G401.6 (cell line): Measurements from ENCODE around the gene RGL1.

ENCODE experiments used
- FAIRE-seq: peaks from 2 replicates; lab custom pipeline; 2012; peaks lifted over from hg19 to GRCh38; lab: Jason Lieb, UNC

The RGL1 gene

DNA sequence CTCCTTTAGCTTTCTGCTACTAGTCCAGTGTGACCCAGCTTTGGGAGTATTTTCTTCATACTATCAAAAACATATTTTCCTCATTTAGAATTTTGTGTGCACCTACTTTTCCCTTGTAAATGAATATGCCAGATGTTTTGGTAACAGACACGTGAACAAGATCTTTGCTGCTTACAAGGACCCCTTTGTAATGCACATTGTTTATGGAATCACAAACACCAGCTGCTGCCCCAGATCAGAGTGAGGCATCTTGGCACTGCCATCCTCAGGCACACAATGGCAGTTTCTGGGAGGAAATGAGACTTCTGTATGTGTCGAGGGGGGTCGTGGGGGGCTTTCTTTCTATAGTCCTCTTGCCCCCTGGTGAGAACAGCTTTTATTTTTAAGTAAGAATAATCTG is 115.7 kb downstream of the RGL1 start:
- FAIRE-seq, result no peak

DNA sequence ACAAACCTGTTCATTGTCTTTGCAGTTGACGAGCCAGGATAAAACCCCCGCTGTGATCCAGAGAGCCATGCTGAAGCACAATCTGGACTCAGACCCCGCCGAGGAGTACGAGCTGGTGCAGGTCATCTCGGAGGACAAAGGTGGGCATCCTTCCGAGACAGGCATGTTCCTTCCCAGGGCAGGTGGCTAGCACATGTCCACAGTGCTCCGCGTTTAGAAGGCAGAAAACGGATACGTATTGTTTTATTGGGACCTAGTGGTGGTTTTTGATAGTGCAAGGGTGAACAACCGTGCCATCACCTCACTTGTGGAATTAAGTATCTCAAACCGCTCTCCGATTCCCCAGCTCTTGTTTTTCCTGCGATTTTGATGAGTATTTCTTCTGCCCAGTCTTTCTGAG is 117.3 kb downstream of the RGL1 start:
- no peak for FAIRE-seq

DNA sequence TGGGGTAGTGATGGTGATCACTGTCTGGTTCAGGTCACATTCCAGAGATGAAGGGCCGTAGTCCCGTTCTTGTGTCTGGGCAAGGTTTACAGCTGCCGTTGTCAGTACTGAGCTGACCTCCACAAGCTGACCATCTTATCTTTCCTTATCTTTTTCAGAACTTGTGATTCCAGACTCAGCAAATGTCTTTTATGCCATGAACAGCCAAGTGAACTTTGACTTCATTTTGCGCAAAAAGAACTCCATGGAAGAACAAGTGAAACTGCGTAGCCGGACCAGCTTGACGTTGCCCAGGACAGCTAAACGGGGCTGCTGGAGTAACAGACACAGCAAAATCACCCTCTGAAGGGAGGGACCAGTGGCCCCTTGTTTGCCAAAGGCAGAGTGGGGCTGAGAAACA is 121.0 kb downstream of the RGL1 start:
- FAIRE-seq, result no peak

DNA sequence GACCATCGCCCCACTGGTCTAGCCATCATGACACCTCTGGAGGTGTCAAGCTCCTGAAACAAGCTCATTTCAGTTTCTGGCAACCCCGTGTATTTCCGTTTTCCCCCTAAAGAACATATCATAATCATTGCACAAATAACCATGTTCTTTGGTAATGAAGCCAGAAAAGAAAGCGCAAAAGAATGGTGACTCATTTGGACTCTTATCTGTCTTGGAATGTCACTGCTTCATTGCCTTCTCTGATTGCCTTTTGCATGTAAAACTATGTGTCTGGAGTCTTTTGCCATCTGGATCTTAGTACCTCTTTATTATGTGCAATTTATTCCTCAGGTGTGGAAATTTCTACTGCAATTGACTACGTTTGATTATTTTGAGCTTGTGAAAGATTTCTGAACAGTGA is 122.1 kb downstream of the RGL1 start:
- no peak for FAIRE-seq

DNA sequence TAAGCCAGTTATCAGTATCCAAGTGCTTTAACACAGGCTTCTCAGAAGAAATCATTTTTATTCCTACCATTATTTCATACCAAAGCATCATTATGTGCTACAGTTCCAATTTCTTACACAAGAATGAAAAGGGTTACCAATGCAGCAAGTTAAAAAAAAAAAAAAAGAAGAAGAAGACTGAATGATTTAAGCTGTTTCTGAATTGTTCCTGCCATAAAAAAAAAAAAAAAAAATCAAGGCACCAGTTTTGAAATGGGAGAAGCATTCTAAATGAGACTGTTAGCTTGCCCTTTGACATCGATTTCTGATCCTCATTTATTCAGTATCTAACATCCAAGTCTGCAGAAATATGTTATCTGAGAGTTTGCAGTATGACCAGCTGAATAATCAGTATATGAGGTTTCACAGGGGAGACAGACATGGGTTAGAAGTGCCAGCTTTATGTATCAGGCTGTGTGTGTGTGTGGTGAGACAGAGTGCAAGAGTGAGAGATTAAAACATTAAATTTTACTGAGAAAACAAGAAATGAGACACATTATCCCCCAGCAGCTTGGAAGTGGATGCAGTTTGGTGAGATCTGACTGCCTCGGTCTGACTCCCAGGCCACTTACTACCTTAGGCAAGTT is 126.8 kb downstream of the RGL1 start:
- FAIRE-seq, result no peak

DNA sequence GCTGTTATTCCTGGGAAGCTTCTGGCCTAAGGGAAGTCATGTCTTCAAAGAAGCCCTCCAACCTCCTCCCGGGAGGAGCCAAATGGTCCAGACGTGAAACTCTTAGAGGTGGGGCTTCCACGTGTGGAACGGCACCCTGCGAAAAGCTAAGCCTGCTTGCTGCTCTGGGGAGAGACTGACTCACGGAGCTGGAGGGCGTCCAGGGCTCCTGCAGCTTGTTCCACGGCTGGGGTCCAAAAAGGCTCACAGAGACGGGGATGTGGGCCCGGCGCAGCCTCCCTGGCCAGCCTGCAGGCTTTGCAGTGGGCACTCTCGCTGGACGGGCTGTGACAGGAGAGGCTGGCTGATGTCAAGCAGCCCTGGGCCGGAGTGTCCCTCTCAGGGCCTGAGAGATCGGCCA is 127.5 kb downstream of the RGL1 start:
- no peak for FAIRE-seq

DNA sequence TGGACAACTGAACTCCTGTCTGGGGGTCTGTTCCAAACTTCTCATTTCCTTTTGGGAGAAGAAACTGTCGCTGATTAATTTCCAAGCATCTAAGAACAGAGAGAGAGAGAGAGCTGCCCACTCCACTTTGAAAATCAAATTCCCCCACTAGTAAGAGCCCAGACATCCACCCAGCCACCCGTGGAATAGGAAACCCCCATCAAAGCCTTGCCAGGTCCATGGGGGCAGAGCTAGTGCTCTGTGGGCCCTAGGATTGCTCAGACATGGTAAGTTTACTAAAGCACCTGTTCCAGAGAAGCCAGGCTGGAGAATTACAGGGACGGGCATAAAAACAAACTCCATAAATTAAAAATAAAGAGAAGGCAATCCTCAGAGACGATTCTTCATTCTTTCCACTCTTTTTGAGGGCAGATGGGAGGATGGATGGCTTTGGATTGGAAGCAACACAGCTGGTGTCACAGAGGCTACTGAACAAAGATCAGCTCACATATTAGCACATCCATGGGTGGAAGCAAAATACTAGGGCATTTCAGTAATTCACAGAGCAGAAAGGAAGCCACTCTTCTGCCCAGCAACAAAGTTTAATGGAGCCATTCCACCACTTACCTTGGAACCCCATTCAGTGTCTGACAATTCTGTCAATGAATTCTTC is 128.7 kb downstream of the RGL1 start:
- FAIRE-seq, result no peak

DNA sequence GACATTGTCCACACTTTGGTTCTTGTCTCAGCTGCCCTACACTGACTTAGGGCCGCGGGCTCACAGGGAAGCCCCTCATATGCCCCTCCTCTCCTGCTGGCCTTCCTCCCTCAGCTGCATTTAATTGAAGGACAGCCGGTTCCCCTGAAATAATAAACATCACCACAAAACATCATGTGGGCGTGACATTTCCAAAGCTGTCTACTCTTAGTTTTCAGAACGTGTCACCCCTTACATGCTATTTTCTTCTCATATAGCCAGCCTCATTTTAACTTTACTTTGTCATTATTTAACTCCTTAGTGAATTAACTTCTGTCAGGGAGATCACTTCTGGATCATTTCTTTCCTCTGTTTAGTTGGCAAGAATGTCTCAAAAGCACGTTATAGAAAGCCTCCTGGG is 129.4 kb downstream of the RGL1 start:
- no peak for FAIRE-seq

DNA sequence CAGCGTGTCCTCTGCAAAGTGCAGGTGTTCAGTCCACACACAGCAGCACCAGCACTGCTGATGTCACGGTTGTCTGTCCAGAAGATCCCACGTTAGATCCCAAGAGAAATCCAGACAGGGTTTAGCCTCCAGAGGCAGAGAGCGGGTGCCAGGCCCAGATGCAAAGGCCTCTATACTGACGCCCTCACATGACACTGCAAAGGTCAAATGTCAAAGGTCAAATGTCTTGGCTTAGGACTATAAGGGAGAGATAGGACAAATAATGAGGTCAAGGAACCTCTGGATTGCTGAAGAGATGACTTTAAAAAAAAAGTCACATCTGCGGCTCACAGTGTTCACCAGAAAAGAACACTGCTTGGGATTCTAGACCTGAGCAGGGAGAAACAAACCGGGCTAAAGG is 131.1 kb downstream of the RGL1 start:
- no peak for FAIRE-seq

DNA sequence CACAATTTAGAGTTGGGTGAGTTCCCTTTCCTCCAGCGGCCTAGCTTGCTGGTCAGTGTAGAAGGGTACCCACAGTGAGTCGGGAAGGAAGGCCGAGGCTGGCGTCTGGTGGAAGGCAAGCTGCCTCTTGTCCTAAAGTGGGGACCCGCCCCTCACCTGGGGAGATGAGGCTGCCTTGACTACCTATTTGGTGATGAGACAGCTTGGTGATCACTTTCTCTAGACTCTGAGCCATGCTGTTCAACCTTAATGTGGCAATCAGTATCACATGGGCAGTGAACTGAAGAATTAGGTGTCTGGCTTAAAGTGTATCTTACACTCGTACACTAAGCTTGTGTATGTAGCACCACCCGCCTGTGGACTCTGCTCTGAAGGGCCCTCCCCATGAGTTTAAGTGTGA is 131.9 kb downstream of the RGL1 start:
- FAIRE-seq, result no peak

DNA sequence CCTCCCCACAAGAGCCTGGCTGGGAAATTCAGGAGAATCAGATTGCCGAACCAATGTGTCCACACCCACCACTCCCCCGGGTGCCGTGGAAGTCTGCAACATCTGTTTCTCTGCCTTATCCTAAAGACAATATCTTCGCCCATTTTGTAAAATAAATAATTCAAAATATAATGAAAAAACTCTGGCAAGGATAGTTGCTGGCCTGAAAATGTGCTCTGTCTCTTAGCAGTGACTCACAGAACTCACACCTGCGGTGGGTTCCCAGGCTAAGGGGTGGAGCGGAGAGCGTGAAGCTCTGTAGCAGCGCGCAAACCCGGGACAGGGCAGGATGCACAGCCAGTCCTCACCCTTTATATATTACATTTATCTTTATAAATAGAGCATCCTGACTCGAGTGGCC is 132.7 kb downstream of the RGL1 start:
- no peak for FAIRE-seq

DNA sequence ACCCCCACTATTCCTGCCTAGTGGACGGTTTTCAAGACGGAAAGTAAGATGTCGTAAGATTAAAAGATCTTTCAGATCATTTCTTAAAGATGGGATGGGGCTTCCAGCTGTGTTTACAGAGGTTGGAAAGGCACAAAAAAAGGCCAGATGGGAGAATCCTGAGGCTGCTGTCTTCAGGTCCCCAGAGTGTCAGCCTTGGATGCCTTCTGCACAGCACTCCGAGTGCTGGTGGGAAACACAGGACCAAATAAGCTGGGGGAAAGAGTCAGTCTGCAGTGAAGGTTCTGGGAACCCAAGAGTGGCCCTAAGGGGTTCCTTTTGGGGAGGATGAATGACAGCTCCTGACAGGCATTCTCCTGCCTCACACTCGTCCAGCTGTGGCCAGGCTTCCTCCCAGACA is 136.1 kb downstream of the RGL1 start:
- no peak for FAIRE-seq

DNA sequence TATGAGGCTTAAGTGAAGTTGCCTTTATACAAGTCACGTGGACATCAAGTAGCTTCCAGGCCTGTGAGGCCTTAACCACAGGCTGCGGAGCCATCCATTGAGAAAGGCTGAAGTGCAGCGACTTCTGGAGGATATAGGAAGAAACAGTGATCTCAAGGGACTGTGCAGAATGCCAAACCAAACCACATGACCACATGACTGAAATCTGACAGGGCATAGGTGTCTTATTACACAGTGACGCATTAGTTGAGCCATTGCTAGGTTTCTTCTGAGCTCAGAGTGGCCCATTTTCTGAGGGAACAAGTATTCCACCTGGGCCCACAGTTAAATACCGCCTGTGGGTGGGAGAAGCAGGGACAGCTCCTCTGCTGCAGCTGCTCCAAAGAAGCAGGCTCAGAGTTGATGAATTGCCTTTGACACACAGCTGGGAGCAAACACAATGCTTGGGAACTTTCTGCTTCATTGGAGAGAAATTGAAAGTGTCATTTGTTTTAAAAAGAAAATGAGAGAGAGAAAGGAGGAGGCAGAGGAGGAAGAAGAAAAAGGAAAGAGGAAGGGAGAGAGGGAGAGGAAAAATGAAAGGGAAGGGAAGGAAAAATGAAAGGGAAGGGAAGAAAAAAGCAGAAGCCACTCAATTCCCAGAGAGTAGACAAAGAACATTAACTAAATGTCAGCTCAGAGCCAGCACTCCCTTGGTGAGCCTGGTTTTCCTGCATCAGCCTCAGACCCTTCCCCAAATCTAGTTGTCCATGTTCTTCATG is 138.2 kb downstream of the RGL1 start:
- FAIRE-seq, result no peak

DNA sequence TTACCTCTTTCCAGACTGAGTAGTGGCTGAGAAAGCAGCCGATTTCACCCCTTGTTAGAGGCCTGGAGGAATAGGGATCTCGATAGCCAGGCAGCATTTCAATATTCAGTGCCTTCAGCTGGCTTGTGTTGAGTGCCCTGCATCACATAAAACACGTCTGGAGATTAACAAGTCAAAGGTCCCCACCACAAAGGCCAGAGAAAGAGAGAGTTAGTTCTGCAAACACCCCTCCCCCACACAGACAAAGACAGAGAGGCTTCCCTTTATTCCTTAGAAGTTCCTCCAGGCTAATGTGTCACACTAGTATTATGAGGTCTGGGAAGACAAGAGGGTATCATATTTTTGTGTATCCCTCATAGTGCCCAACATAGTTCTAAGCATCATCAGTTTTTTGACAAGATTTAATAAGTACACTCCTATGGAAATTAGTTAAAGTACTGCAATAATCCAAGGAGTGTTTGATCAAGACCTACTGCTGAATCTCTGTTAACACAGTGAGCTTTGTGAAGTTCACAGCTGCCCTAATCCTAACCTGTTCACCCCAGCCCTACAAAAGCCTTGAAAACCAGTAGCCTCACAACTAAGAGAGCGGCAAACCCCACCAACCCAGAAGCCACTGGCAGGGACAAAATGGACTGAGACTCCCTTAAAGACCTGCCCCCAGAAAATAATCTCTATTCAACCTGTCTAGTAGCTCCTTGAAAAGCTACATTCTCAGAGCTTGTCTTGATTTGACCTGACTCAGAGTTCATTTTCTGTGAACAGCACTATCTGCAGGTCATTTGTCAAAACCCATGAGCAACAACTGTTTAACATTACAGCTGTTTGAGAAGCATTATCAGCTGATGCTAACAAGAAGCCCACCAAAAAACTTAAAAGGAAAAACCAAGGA is 140.8 kb downstream of the RGL1 start:
- FAIRE-seq, result no peak

DNA sequence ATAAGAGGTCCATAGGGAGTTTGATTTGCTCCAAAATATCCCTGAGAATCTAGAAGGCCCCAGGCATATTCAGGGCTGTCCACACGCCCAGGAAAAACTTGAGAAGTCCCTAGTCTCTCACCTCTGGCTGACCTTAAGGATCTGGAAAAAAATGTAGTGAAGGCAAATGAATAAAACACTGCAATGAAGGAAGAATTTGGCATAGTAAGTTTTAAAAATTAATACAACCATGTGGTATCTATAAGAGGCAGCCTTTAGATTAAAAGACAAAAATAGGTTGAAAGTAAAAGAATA is 141.3 kb downstream of the RGL1 start:
- no peak for FAIRE-seq

DNA sequence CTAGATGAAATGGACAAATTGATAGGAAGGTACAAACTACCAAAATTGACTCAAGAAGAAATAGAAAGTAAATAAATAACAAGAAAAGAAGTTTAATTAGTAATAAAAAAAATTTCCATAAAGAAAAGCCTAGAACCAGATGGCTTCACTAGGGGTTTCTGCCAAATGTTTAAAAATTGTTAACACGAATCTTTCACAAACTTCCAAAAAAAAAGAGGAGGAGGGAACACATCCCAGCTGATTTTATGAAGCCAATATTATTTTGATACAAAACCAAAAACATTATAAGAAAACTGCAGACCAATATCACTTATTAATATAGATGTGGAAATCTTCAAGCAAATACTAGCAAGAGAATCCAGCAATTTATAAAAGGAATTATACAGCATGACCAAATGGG is 143.1 kb downstream of the RGL1 start:
- no peak for FAIRE-seq

DNA sequence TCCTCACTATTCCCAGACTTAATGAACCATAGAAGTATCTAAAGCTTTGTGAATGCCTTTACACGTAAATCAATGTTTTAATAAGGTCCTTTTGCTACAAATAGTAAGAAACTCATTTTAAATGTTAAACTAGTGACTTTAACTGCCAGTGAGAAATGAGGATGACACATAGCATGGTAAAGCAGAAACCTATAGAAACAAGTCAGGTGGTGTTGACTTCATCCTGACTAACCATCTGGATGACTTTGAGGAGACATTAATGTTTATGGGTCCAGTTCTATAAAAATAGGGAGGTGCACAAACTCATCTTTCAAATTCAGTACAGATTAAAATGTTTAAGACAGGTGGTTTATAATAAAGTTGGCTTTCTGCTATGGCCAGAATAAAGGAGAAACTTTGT is 147.2 kb downstream of the RGL1 start:
- FAIRE-seq, result no peak

DNA sequence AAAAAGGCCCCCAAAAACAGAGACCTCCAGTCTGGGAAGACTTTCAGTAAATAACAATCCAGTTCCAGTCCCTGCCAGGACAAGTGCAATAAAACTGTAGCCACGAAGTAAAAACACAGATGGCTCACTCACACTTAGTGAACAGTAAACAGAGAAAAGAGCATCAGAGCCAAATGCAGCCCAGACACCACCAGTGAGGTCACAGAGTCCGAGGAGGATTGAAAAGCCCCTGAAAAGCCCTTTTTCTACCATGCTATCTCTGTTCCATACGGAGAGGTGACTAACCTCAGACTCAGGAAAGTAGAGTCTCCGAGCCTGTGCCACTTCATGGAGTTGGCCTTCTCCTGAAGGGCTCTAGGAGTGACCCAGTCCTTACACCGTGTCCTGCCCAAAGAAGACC is 148.1 kb downstream of the RGL1 start:
- no peak for FAIRE-seq

DNA sequence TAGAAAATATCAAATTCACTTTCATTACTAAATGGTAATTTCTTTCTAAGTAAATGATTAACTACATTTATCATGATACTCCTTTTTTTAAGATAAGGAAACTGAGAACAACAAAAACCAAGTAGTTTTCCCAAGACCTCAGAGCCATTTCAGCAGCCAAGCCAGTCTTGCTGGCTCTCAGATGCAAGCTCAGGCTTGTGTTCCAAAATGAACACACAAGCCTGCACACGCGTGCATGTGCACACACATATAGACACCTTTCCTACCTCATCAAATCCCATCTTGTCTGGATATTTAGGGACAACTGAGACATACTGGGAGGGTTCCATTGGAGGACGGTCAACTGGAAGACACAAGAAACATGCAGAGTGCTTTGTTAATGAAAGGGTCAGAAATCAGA is 149.6 kb downstream of the RGL1 start:
- no peak for FAIRE-seq

DNA sequence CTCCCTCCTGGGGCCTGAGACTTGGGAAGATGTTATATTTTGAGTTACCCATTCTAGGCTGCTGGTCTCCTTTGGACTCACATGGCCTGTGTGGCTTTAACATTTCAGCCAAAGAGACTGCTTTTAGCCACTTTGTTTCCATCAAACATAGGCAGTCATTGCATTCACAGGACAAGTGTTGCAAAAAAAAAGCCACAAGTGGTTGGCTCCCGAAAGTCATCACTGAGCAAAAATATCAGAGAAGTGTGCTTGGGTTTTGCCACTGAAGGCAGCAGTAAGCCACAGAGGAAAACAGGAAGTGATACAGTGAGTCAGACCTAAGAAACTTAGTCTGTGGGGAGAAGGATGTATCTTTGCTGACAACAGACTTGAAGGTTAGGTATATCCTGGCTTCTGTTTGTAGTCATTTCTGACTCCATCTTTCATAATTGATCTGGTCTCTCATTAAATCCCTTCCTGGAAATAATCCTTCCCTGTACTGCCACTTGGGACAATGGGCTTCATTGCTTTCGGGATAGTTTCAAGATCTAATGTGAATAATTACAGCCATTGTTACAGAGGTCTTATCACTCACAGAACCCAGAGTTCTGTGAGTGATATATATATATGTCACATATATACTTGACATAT is 151.8 kb downstream of the RGL1 start:
- FAIRE-seq, result no peak

DNA sequence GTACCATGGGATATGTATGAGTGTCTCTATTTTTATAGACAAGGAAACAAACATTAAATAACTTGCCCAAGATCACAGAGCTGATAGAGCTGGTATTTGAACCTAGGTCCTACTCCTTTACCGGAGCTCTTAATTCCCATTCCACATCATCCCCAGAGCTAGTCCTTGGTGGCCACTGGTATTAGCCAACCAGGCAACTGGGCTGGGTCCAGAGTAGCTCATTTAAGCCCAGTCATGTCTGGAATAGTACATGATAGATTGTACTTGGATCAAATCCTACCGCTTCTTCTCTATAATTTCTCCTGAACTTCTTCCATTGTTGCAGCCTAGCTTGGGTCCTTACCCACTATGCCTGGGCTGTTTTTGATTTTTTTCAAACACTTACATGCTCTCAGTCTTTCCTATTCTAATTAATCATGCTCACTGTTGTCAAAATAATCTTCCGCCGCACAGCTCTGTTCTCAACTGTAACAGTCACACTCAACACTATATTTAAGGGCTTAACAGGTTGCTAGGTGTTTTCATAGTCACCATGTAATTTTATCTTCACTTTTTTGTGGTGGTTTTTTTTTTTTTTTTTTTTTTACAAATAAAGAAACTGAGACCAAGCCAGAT is 152.4 kb downstream of the RGL1 start:
- no peak for FAIRE-seq

DNA sequence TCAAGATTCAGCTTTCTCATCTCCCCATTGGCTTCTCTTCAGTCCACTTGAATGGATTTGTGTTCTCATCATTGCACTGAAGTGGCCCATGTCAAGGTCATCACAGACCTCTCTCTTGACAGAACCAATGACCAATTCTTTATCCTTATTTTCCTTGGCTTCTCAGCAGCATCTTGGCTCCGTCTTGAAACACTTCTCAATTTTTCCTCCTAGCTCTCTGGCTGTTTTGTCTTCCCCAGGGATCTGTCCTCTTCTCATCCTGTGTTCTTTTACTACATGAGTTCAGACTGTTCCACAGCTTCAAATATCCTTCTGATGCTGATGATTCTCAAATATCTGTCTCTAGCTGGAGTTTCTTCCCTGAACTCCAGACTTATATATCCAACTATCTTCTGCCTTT is 154.0 kb downstream of the RGL1 start:
- FAIRE-seq, result no peak
